HUES64 (cell line): ENCODE measurements around the gene WWC2.

Experiments used
- H3K27ac ChIP-seq: 2 replicates; pipeline ENCODE4 v1.7.0; 2013; ENCODE audit warnings: low read depth, low read length, inconsistent platforms
- H3K27me3 ChIP-seq: 2 replicates; pipeline ENCODE4 v1.6.1; 2013; ENCODE audit warnings: mild to moderate bottlenecking, low read length; ENCODE audit not compliant: insufficient read depth
- H3K36me3 ChIP-seq: 2 replicates; pipeline ENCODE4 v1.6.1; 2013; ENCODE audit warnings: mild to moderate bottlenecking, low read length; ENCODE audit not compliant: insufficient read depth
- H3K4me1 ChIP-seq: 2 replicates; pipeline ENCODE4 v1.6.1; 2013; ENCODE audit warnings: mild to moderate bottlenecking, low read length, moderate library complexity; ENCODE audit not compliant: insufficient read depth
- H3K4me3 ChIP-seq: 2 replicates; pipeline ENCODE4 v1.5.1; 2013; ENCODE audit warnings: mild to moderate bottlenecking, low read length, moderate library complexity
- H3K9ac ChIP-seq: 2 replicates; pipeline ENCODE4 v1.6.1; 2013; ENCODE audit warnings: mild to moderate bottlenecking, low read depth, low read length
- H3K9me3 ChIP-seq: 2 replicates; pipeline ENCODE4 v1.6.1; 2013; ENCODE audit warnings: low read depth, low read length; ENCODE audit not compliant: insufficient read depth
- WGBS: fragments of 150-250, 120-280 bp; methylation state at CpG from one replicate; pipeline ENCODE4 v1.1.7; 2013; ENCODE audit warnings: missing lambda C conversion rate; 5-methylcytosine and 5-hydroxymethylcytosine counted together

WWC2 gene

DNA sequence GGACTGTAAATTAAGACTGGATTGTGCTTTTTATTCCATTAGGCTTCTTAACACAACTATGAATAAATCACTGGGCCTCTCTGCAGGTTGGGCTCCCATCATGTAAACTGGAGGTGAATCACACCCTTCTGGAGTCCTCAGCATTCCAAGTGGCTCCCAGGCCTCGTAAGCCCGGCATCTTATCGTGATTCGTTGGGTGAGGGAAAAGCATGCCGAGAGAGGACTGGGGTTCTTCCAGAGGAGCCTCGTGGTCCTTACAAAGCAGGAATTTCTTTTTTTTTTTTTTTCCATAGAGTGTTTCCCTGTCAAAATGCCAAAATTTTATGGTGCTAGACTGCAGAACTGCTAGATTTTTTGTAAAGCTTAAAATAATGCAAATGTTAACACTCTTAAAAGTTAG is 201.0 kb downstream of the WWC2 start:
- Histone ChIP-seq H3K27me3 (no peaks in the 10 kb centered on the region), H3K27ac (no peak overlapping the region), H3K9me3 (no peaks in the 10 kb centered on the region), H3K4me3 (no peak overlapping the region), H3K36me3 (peaks cover 75% of the 10 kb centered on the region), H3K4me1 (no peaks in the 10 kb centered on the region), H3K9ac (no peak overlapping the region)
- 91% methylated on average over 6 of the region's 6 CpGs for WGBS

DNA sequence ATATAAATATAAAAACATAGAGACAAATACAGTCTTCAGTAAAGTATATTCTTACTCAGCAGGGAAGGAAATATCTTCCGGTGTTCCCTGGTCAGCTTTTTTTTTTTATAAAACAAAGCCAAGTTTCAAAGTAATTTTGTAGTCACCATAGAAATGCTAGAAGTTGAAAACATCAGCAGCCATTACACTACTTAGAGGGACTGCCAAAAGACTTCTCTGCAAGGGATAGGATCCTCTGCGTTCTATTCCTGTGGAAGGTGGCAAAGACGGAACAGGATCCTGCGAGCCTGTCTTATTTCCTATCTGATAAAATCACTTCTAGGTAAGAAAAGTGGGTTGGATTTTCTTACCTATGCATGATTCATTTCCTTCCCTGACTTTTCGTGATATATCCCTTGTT is 201.6 kb downstream of the WWC2 start:
- Histone ChIP-seq H3K36me3 (peaks cover 71% of the 10 kb centered on the region), H3K9ac (no peak overlapping the region), H3K9me3 (no peaks in the 10 kb centered on the region), H3K4me1 (no peaks in the 10 kb centered on the region), H3K27ac (no peak overlapping the region), H3K27me3 (no peaks in the 10 kb centered on the region), H3K4me3 (no peak overlapping the region)
- 99% methylated on average over 4 of the region's 5 CpGs for WGBS

GRCh38 chr4:183303301-183303700 is 204.2 kb downstream of the WWC2 start:
- Histone ChIP-seq H3K36me3 (peaks cover 63% of the 10 kb centered on the region), H3K4me3 (no peak overlapping the region), H3K27me3 (no peaks in the 10 kb centered on the region), H3K9me3 (no peaks in the 10 kb centered on the region), H3K4me1 (no peaks in the 10 kb centered on the region), H3K9ac (no peak overlapping the region), H3K27ac (no peak overlapping the region)
- 90% methylated on average over 3 of the region's 4 CpGs for WGBS

GRCh38 chr4:183304067-183304466 is 205.0 kb downstream of the WWC2 start:
- Histone ChIP-seq H3K9me3 (no peaks in the 10 kb centered on the region), H3K9ac (no peak overlapping the region), H3K4me1 (no peaks in the 10 kb centered on the region), H3K27ac (no peak overlapping the region), H3K4me3 (no peak overlapping the region), H3K36me3 (peaks cover 64% of the 10 kb centered on the region), H3K27me3 (no peaks in the 10 kb centered on the region)
- 74% methylated on average over 4 of the region's 4 CpGs for WGBS

- 88% methylated on average over 2 of the region's 2 CpGs for WGBS
- H3K36me3 ChIP-seq, result peaks cover 60% of the 10 kb centered on the region
- H3K27ac ChIP-seq, result no peak overlapping the region
- no peaks in the 10 kb centered on the region for H3K9me3 ChIP-seq
- H3K4me3 ChIP-seq, result no peak overlapping the region
- no peak overlapping the region for H3K9ac ChIP-seq
- H3K4me1 ChIP-seq, result no peaks in the 10 kb centered on the region
- H3K27me3 ChIP-seq, result no peaks in the 10 kb centered on the region
These were observed 205.5 kb downstream of the WWC2 start for GRCh38 chr4:183304538-183304937.

DNA sequence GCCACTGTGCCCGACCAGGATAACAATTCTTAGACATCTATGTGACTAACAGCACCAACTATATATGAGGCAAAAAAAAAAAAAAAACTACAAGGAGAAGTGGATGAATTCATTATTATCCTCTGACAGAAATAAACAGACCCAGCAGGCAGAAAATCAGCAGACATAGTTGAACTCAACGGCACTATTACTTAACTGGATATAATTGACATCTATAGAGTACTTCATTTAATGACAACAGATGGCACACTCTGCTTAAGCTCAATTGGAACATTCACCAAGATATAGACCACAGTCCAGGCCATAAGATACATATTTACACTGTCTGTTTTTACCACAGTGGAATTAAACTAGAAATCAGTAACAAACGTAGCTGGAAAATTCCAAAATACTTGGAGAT is 207.8 kb downstream of the WWC2 start:
- peaks cover 47% of the 10 kb centered on the region for H3K36me3 ChIP-seq
- 97% methylated on average over 3 of the region's 3 CpGs for WGBS

GRCh38 chr4:183312841-183313240 is 213.8 kb downstream of the WWC2 start:
- Histone ChIP-seq H3K9me3 (no peaks in the 10 kb centered on the region), H3K27ac (no peak overlapping the region), H3K36me3 (peaks cover 72% of the 10 kb centered on the region), H3K4me3 (no peak overlapping the region), H3K4me1 (no peaks in the 10 kb centered on the region), H3K9ac (no peak overlapping the region), H3K27me3 (no peaks in the 10 kb centered on the region)
- WGBS, result 92% methylated on average over 5 of the region's 5 CpGs

More for the DNA sequence above, 207.8 kb downstream of the WWC2 start:
- Histone ChIP-seq H3K9me3 (no peaks in the 10 kb centered on the region), H3K4me1 (no peaks in the 10 kb centered on the region), H3K4me3 (no peak overlapping the region), H3K9ac (no peak overlapping the region), H3K27me3 (no peaks in the 10 kb centered on the region), H3K27ac (no peak overlapping the region)

- Histone ChIP-seq H3K27me3 (no peaks in the 10 kb centered on the region), H3K9me3 (no peaks in the 10 kb centered on the region), H3K4me3 (no peak overlapping the region), H3K9ac (no peak overlapping the region), H3K27ac (no peak overlapping the region), H3K36me3 (peaks cover 68% of the 10 kb centered on the region), H3K4me1 (no peaks in the 10 kb centered on the region)
- WGBS, result 97% methylated on average over 15 of the region's 15 CpGs
These were observed 215.3 kb downstream of the WWC2 start for GRCh38 chr4:183314336-183314735.

DNA sequence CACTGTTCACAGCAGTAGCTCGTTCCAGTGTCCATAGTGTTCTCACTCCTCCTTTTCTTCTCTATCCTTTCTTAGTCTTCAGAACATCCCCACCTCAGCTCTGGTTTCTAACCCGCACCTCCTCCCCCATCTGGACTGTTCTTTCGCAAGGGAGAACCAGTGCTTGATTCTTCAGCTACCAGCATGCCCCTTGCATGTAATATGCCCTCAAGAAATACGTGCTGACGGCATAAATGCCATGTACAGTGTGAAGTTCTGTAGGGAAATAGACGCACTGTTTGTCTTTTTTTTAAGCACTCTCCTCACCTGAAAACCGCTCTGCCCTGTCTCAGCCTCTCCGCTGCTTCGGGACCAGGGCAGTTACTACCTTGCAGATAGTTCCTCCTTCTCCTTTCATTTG is 215.7 kb downstream of the WWC2 start:
- Histone ChIP-seq H3K9ac (no peak overlapping the region), H3K36me3 (peaks cover 68% of the 10 kb centered on the region), H3K27me3 (no peaks in the 10 kb centered on the region), H3K4me3 (no peak overlapping the region), H3K4me1 (no peaks in the 10 kb centered on the region), H3K27ac (no peak overlapping the region), H3K9me3 (no peaks in the 10 kb centered on the region)
- WGBS, result 95% methylated on average over 9 of the region's 9 CpGs

DNA sequence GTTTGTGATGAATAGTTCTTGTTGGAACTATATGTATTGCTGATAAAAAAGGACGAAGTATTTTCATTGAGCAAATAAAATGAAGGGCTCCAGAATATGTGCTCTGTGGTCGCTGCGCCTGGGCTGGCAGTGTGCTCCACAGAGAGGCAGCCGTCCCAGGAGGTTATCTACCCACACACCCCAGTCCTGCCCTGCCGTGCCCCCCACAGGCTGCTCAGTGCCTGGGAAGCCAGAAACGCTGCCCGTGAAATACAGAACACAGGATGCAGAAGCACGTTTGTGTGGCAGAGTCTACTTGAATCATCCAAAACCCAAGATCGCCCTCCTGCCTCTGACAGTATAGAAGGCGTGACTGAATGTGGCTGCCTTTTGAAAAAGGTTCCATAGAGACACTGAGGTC is 219.6 kb downstream of the WWC2 start:
- peaks cover 50% of the 10 kb centered on the region for H3K36me3 ChIP-seq
- 95% methylated on average over 10 of the region's 10 CpGs for WGBS
- no peaks in the 10 kb centered on the region for H3K9me3 ChIP-seq
- H3K4me1 ChIP-seq, result no peaks in the 10 kb centered on the region
- no peak overlapping the region for H3K27ac ChIP-seq
- no peak overlapping the region for H3K9ac ChIP-seq
- H3K4me3 ChIP-seq, result no peak overlapping the region
- no peaks in the 10 kb centered on the region for H3K27me3 ChIP-seq

GRCh38 chr4:183320211-183321059 is 221.4 kb downstream of the WWC2 start, which contains the start of gene CLDN22:
TSS of gene CLDN22 (minus strand) at chr4:183320276. CDS start at chr4:183320218, 58 bp downstream.
- Histone ChIP-seq H3K9me3 (no peaks in the 10 kb centered on the region), H3K27ac (no peak within 1 kb of the TSS), H3K4me1 (no peaks in the 10 kb centered on the region), H3K27me3 (no peaks in the 10 kb centered on the region), H3K36me3 (peaks cover 33% of the 10 kb centered on the region), H3K9ac (no peak within 1 kb of the TSS), H3K4me3 (no peak within 1 kb of the TSS)
- WGBS, result 98% methylated on average over 6 of the region's 6 CpGs
